Ishikawa (cell line): Measurements from ENCODE around the gene ACE.

ENCODE experiments used
- FOXM1 ChIP-seq: IDR thresholded peaks from 2 replicates; pipeline ENCODE4 v1.6.1; 2012; ENCODE audit warnings: low read depth, borderline replicate concordance
- MAX ChIP-seq: IDR thresholded peaks from 2 replicates; pipeline ENCODE4 v1.6.1; 2012
- TAF1 ChIP-seq: IDR thresholded peaks from 2 replicates; pipeline ENCODE4 v1.6.1; 2012; ENCODE audit warnings: low read depth, mild to moderate bottlenecking
- TCF12 ChIP-seq: IDR thresholded peaks from 2 replicates; pipeline ENCODE4 v1.6.1; 2012; ENCODE audit warnings: low read depth
- TEAD4 ChIP-seq: IDR thresholded peaks from 2 replicates; pipeline ENCODE4 v1.6.1; 2012
- YY1 ChIP-seq: IDR thresholded peaks from 2 replicates; pipeline ENCODE4 v1.6.1; 2012; ENCODE audit warnings: low read depth

GRCh38 chr17:63544467-63545301 lies 67.8 kb downstream of the ACE start:
- TF ChIP-seq MAX: no peak
- no peak for TF ChIP-seq FOXM1
- TF ChIP-seq TEAD4: no peak
- no peak for TF ChIP-seq YY1
- no peak for TF ChIP-seq TAF1
- TF ChIP-seq TCF12: no peak
